Activated CD8-positive, alpha-beta memory T cell treated with anti-CD3 and anti-CD28 coated beads for 4 hours (primary cell): ENCODE data around the gene OR5L1.

Experiments used
- DNase-seq, 2 donors: peaks; one replicate each; pipeline ENCODE4 v3.0.0-alpha.2; 2020; ENCODE audit warnings: low read depth in 2 of 2

OR5L1 gene

DNA sequence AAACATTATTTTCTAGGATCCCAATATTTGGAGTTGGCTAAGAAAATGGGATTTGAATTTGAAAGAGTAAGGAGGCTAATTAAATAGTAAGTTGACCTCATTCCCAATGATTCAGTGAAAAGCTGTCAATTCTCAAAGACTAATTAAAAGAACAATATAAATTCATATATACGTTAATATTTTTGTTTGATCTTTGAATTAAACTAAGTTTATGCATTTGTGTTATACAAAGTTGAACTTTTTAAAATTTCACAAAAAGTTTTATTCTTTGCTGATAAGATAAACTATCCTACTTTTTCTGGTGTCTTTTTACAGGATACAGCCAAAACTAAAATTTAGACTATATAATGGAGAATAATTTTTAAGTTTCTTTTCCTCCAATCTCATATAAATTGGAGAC is at the start of gene OR5L1:
Gene OR5L1, plus strand, starts transcription at position 301 of the 400 bp plus-strand sequence. CDS start 100 bp downstream, outside the sequence.
- no peak for DNase-seq

DNA sequence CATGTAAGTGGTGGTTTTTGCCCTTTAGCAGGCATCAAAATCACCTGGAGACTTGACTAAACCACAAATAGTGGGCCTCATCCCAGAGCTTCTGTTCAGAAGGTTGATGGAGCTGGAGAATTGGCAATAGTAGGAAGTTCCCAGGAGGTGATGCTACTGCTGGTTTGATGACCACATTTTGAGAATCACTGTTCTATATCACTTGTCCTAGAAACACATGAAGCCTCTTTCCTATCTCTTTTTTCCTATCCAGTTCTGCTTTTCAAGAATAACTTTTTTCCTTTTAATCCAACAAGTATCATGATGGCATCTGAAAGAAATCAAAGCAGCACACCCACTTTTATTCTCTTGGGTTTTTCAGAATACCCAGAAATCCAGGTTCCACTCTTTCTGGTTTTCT is 38.0 kb upstream of the OR5L1 start, which contains the start of gene OR5D13:
Gene OR5D13, plus strand, starts transcription at position 301 of the 400 bp plus-strand sequence. Its CDS starts 0 bp downstream, at position 301.
- no peak for DNase-seq

DNA sequence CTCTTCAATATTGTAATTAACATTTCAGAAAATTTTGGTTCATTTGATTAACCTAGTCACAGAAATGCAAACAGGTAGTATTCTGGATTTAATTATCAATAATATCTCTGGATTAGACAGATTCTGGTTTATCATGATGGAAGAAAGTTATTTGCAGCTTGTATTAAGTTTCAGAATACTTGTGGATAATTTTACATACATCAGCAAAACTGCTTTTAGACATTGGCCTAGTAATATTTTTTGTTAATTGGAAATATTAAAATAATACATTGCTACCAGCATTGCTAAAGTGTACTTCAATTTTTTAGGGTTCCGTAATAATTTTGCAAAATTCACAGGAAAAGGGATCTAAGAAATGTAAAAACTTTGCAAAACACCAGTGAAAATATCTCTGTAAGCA is 19.6 kb upstream of the OR5L1 start:
- DNase-seq, result no peak

DNA sequence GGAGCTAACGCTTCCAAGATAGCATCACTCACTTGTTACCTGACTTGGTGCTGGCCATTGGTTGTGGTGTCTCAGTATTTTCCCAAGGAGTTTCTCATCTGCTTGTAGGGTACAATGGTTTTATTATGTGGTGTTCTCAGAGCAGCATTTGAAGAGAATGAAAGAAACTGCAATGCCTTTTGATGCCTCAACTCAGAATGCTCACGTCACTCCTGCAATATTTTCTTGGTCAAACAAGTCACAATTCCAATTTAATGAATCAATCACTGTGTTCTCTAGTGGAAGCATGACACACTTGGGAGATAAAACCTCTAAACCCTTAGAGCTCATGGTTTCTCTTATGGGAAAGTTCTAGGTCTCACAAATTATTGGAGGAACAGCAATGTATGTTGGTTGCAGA is 17.8 kb upstream of the OR5L1 start:
- DNase-seq, result no peak

DNA sequence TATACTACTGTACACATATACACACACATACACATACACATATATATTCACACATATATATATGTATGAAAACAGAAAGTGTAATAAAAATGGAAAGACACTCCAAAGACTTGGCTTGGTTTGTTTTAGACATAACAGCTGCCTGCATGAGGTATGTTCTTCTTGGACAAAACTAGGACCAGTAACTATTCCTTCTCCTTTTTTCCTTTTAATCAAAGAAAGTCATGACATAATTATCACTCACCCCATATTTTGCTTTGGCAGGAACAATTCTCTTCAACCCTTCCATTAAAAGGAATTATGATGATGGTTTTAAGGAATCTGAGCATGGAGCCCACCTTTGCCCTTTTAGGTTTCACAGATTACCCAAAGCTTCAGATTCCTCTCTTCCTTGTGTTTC is 15.9 kb upstream of the OR5L1 start, which contains the start of gene OR5D14:
Gene OR5D14, plus strand, starts transcription at position 301 of the 400 bp plus-strand sequence. Its CDS starts 0 bp downstream, at position 301.
- DNase-seq, result no peak

DNA sequence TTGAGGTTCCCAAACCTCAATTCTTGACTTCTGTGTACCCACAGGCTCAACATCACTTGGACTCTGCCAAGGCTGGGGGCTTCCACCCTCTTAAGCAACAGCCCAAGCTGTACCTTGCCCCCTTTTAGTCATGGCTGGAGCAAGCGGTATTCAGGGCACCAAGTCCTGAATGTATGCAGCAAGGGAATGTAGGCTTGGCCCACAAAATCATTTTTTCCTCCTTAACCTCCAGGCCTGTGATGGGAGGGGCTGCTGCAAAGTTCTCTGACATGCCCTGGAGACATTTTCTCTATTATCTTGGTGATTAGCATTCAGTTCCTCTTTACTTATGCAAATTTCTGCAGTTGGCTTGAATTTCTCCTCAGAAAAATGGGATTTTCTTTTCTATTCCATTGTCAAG is 4.9 kb upstream of the OR5L1 start:
- no peak for DNase-seq

DNA sequence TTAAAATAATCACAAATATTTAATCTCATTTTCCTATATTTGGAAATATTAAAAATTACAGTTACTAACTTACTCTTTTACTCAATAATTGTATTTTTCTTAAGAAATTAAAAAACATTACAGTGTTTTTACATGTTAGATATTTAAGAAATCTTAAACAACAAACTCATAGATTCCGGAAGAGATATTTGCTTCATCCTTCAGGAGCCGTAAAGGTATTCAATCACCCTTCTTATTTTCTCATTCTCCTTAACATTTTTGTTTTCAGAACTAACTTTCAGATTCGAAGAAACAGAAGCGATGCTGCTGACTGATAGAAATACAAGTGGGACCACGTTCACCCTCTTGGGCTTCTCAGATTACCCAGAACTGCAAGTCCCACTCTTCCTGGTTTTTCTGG is 8.2 kb downstream of the OR5L1 start, which contains the start of gene OR5D18:
Gene OR5D18, plus strand, starts transcription at position 301 of the 400 bp plus-strand sequence. Its CDS starts 0 bp downstream, at position 301.
- DNase-seq, result no peak

DNA sequence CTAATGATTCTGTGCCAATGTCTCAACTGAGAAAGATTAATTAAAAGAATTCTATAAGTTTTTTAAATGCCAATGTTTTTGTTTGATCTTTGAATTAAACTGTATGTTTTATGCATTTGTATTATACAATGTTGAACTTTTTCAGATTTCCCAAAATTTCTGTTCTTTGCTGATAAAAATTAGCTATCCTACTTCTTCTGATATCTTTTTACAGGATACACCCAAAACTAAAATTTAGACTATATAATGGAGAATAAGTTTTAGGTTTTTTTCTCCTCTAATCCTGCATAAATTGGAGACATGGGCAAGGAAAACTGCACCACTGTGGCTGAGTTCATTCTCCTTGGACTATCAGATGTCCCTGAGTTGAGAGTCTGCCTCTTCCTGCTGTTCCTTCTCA is 15.8 kb downstream of the OR5L1 start, which contains the start of gene OR5L2:
Gene OR5L2, plus strand, starts transcription at position 301 of the 400 bp plus-strand sequence. Its CDS starts 0 bp downstream, at position 301.
- DNase-seq, result no peak

DNA sequence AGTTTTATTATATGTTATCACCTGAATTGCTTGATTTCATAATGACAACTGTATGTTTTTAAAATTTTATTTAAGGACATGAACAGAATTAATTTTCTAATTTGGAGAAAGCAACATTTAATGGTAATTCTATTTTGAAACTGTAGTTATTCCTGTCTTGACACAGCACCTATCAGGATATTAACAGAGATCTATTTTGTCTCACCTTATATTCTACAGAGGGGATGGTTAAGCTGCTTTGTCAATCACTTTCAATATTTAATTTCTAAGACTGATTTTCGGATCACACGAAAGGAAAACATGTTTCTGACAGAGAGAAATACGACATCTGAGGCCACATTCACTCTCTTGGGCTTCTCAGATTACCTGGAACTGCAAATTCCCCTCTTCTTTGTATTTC is 27.3 kb downstream of the OR5L1 start, which contains the start of gene OR5D16:
Gene OR5D16, plus strand, starts transcription at position 301 of the 400 bp plus-strand sequence. Its CDS starts 0 bp downstream, at position 301.
- no peak for DNase-seq

DNA sequence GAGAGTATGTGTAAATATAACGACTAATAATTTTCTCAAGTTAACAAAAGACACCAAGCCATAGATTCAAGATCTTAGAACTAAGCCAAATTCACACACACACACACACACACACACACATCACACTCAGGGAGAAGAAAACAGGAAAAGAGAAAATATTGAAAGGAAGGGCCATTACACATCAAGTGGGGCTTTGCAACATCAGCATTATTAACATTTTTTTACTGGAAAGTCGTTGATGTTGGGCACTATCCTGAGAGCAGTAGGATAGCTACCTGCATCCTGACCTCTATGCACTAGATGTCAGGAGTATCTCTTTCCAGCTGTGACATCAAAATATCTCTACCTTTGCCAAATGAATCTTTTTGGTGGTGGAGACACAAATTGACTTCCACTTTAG is 36.3 kb downstream of the OR5L1 start:
- no peak for DNase-seq

DNA sequence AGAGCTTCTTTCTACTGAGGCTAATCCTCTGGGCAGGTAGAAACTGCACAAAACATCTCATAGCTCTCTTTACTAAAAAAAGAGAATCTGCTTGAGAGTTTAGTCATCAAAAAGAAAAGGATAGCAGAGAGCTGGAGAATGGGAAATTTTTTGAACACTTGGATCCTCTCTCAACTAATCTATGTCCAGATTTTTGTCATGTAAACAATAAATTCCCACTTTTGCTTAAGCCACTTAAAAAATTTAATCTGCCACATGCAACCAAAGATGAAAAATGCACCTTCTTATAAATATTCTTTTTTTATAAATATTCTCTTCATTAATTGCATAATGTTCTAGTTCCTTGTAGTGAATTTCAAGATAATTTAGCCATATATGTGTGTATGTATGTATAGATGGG is 37.9 kb downstream of the OR5L1 start:
- DNase-seq, result no peak

DNA sequence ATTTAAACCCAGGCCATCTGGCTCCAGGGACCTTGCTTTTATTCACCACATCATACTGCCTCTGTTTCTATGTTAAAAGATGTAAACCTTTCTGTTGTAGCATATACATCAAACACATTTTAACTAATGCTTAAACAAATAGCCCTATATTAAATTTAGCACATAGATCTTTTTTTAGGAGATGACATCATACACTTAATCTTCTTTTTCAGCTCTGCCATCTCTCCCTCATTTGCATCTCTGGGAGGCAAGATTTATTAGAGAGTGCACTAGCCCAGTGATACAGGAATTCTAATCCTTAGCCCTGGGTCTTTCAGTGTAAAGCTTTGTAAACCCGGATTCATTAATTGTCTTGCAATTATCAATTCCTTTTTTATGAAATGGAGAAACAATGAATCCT is 41.0 kb downstream of the OR5L1 start:
- DNase-seq, result no peak

DNA sequence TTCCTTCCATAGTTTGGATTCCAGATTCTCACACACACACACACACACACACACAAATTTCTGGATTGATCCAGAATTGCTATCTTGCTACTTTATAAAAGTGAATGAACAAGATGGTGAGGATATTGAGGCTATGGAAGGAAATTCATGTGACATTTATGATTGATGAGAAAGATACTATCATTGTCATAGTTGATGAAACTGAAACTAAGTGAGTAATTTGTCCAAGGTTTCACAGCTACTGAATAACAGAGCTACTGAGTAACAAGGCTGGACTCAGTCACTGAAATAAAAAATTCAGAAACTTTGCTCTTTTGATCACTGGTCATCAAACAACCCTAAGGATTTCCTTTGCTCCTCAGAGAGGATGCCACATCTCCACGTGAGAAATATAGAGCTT is 43.5 kb downstream of the OR5L1 start:
- DNase-seq, result no peak
